Keratinocyte (primary cell): Measurements from ENCODE around the gene BCAT1. TPM values are rescaled to one million over a fixed set of nuclear protein-coding genes. Genes with fewer than 3 reads are reported as not detected.

Experiments
- DNase-seq: peaks from one replicate; pipeline ENCODE4 v3.0.0-alpha.2; 2011; ENCODE audit warnings: low read depth, missing footprints, low spot score
- FAIRE-seq: peaks from 2 replicates; lab custom pipeline; 2011; peaks lifted over from hg19 to GRCh38; lab: Jason Lieb, UNC
- H2AFZ ChIP-seq: 2 replicates; pipeline ENCODE4 v1.6.0; 2012; ENCODE audit warnings: low read length, control low read depth, inconsistent platforms; ENCODE audit not compliant: control insufficient read depth
- H3K27ac ChIP-seq: 2 replicates; pipeline ENCODE4 v1.5.1; 2011; ENCODE audit warnings: low read length; ENCODE audit not compliant: control insufficient read depth, insufficient read depth
- H3K27me3 ChIP-seq: 3 replicates; pipeline ENCODE4 v1.6.0; 2011; ENCODE audit warnings: low read length; ENCODE audit not compliant: control insufficient read depth, insufficient read depth; ENCODE audit errors: extremely low read depth
- H3K36me3 ChIP-seq, 2 experiments: 2 replicates in 1 of 2; 3 replicates in 1 of 2; pipeline ENCODE4 v1.5.1; 2011; ENCODE audit warnings: low read length in 2 of 2, mild to moderate bottlenecking in 1 of 2; ENCODE audit not compliant: control insufficient read depth in 2 of 2, insufficient read depth in 2 of 2; ENCODE audit errors: extremely low read depth in 1 of 2
- H3K4me1 ChIP-seq: 3 replicates; pipeline ENCODE4 v1.5.1; 2011; ENCODE audit warnings: low read length; ENCODE audit not compliant: control insufficient read depth, insufficient read depth; ENCODE audit errors: extremely low read depth
- H3K4me2 ChIP-seq: 3 replicates; pipeline ENCODE4 v1.6.0; 2011; ENCODE audit warnings: low read depth, low read length; ENCODE audit not compliant: control insufficient read depth, insufficient read depth; ENCODE audit errors: extremely low read depth
- H3K4me3 ChIP-seq, 3 experiments: fragments of 200-600 bp in 1 of 3; sonication (generic) in 1 of 3; 2 replicates in 2 of 3; 3 replicates in 1 of 3; pipeline ENCODE4 v1.5.1; 2011 to 2016; ENCODE audit warnings: low read length in 3 of 3, mild to moderate bottlenecking in 3 of 3, control low read depth in 2 of 3, inconsistent platforms in 1 of 3, low read depth in 1 of 3, mixed read lengths in 1 of 3, mixed run types in 1 of 3, moderate library complexity in 1 of 3; ENCODE audit not compliant: control insufficient read depth in 2 of 3, insufficient read depth in 2 of 3; ENCODE audit errors: extremely low read depth in 1 of 3
- H3K79me2 ChIP-seq: 2 replicates; pipeline ENCODE4 v1.6.0; 2012; ENCODE audit warnings: low read length; ENCODE audit not compliant: control insufficient read depth, insufficient read depth
- H3K9ac ChIP-seq: 3 replicates; pipeline ENCODE4 v1.6.0; 2011; ENCODE audit warnings: low read length; ENCODE audit not compliant: control insufficient read depth, insufficient read depth; ENCODE audit errors: extremely low read depth
- H3K9me1 ChIP-seq: 3 replicates; pipeline ENCODE4 v1.6.0; 2011; ENCODE audit warnings: low read length; ENCODE audit not compliant: control insufficient read depth, insufficient read depth; ENCODE audit errors: extremely low read depth
- H3K9me3 ChIP-seq: 2 replicates; pipeline ENCODE4 v1.5.1; 2012; ENCODE audit warnings: low read depth, low read length; ENCODE audit not compliant: control insufficient read depth
- H4K20me1 ChIP-seq: 3 replicates; pipeline ENCODE4 v1.6.0; 2011; ENCODE audit warnings: low read length; ENCODE audit not compliant: control insufficient read depth, insufficient read depth; ENCODE audit errors: extremely low read depth
- EZH2 ChIP-seq: IDR thresholded peaks from one replicate; pipeline ENCODE4 v1.6.1; 2012; ENCODE audit warnings: inconsistent platforms, mild to moderate bottlenecking, low read length, moderate library complexity
- dilution Hi-C: fragments of 300-500 bp; cut with MboI; formaldehyde crosslinking; loops from one replicate; pipeline ENCODE4 v1.7.0; 2020; ENCODE audit warnings: low sequenced_read_pairs; ENCODE audit not compliant: extremely low pct_ligation_motif_present
- polyA plus RNA-seq, 5 experiments: library from polyadenylated mRNA; depleted of rRNA in 3 of 5; stranded (reverse) in 3 of 5; stranded (forward) in 1 of 5; unstranded in 1 of 5; fragments of >200 nt; gene quantifications; 1 replicate in 1 of 5; 2 replicates in 3 of 5; 3 replicates in 1 of 5; pipeline versions ENCODE4 v1.2.1 to v1.2.3, GENCODE V29; 2011 to 2012; ENCODE audit warnings: missing spikeins in 2 of 5, low read depth in 1 of 5, low replicate concordance in 1 of 5
- TF ChIP-seq, protein P1 (sequence below), 3 experiments: IDR thresholded peaks in 1 of 3; conservative IDR thresholded peaks in 1 of 3; optimal IDR thresholded peaks in 1 of 3; 2 replicates in 2 of 3; 3 replicates in 1 of 3; pipeline versions ENCODE3 to v1.5.1; 2011; ENCODE audit warnings: low read length in 3 of 3, mild to moderate bottlenecking in 3 of 3, moderate library complexity in 2 of 3, control low read depth in 1 of 3, inconsistent platforms in 1 of 3; ENCODE audit not compliant: insufficient read depth in 2 of 3; ENCODE audit errors: extremely low read depth in 1 of 3

Gene BCAT1
- polyA plus RNA-seq, 1 donor (not counting 4 experiments of a cell fraction or from before 2014, with no cell fraction given): 6.5 TPM

DNA sequence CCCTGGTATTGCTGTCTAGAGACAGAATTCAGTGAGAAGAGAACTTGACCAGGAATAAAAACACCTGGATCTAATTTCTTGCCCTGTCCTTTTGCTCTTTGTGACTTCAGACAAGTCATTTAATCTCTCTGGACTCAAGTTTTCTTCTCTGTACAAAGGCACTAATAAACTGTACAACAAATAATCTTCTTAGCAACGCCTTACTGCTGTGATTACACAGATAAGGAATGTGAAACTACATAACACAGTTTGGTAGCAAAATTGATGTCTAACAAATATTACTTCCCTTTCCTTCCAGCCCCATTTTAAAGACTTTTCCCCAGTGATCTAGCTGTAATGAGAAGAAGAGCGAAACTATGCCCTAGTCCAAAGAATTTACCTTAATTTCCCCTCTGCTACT lies 69.3 kb downstream of the BCAT1 start:
- H3K4me1 ChIP-seq: no peaks in the 10 kb centered on the region
- no peaks in the 10 kb centered on the region for H3K9me1 ChIP-seq
- no peak overlapping the region for H3K4me2 ChIP-seq
- FAIRE-seq: no peak
- no peak overlapping the region for H3K27ac ChIP-seq
- TF ChIP-seq, protein P1, sequence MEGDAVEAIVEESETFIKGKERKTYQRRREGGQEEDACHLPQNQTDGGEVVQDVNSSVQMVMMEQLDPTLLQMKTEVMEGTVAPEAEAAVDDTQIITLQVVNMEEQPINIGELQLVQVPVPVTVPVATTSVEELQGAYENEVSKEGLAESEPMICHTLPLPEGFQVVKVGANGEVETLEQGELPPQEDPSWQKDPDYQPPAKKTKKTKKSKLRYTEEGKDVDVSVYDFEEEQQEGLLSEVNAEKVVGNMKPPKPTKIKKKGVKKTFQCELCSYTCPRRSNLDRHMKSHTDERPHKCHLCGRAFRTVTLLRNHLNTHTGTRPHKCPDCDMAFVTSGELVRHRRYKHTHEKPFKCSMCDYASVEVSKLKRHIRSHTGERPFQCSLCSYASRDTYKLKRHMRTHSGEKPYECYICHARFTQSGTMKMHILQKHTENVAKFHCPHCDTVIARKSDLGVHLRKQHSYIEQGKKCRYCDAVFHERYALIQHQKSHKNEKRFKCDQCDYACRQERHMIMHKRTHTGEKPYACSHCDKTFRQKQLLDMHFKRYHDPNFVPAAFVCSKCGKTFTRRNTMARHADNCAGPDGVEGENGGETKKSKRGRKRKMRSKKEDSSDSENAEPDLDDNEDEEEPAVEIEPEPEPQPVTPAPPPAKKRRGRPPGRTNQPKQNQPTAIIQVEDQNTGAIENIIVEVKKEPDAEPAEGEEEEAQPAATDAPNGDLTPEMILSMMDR (optimal IDR thresholded peaks at IDR 0.05 in 1 of 3, IDR thresholded peaks at IDR 0.05 in 1 of 3, conservative IDR thresholded peaks at IDR 0.05 in 1 of 3; ENCODE audit: extremely low read depth in 1 of 3, insufficient read depth in 2 of 3, low read length in 3 of 3): no peak
- no peak for TF ChIP-seq EZH2
- dilution Hi-C loops: no loop called here
- H3K4me3 ChIP-seq: no peak overlapping the region
- no peak overlapping the region for H2AFZ ChIP-seq
- no peaks in the 10 kb centered on the region for H3K36me3 ChIP-seq
- H3K27me3 ChIP-seq: no peaks in the 10 kb centered on the region
- H3K9me3 ChIP-seq: no peaks in the 10 kb centered on the region
- no peaks in the 10 kb centered on the region for H4K20me1 ChIP-seq
- no peak overlapping the region for H3K9ac ChIP-seq
- DNase-seq: no peak
- H3K79me2 ChIP-seq: no peaks in the 10 kb centered on the region

DNA sequence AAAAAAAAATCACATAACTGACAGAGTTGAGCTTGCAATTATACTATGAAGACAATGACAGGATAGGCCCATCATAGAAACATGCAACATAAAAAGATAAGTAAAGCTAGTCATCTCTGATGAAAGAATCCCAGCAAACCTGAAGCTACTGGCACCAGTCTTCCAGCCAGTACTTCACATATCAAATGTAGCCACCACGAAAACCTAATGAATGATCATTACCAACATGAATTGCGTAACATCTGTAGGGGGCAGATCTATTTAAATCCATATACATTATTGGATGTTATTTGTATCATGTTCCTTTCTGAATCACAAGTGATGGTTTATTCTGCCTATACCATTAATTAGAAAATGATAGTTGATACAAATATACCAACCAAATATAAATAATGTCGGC lies 73.9 kb downstream of the BCAT1 start:
- Histone ChIP-seq H2AFZ (no peak overlapping the region), H3K27ac (no peak overlapping the region), H3K4me3 (no peak overlapping the region), H3K36me3 (no peaks in the 10 kb centered on the region), H3K9me3 (no peaks in the 10 kb centered on the region), H3K4me2 (no peak overlapping the region), H3K79me2 (no peaks in the 10 kb centered on the region), H3K27me3 (no peaks in the 10 kb centered on the region), H4K20me1 (no peaks in the 10 kb centered on the region), H3K9me1 (no peaks in the 10 kb centered on the region), H3K9ac (no peak overlapping the region), H3K4me1 (no peaks in the 10 kb centered on the region)
- dilution Hi-C loops: no loop called here
- no peak for FAIRE-seq
- TF ChIP-seq, protein P1 (optimal IDR thresholded peaks at IDR 0.05 in 1 of 3, IDR thresholded peaks at IDR 0.05 in 1 of 3, conservative IDR thresholded peaks at IDR 0.05 in 1 of 3; ENCODE audit: extremely low read depth in 1 of 3, insufficient read depth in 2 of 3, low read length in 3 of 3): no peak
- TF ChIP-seq EZH2: no peak
- no peak for DNase-seq
